Medulla oblongata (tissue), 1 donor: ENCODE measurements around the gene EGFL7.
"Not testable (repeated sequence)": the region's sequence is repeated elsewhere in the genome, so short reads cannot be mapped to it uniquely, and the experiment has no call there.

Source experiments
- DNase-seq: peaks from one replicate; pipeline ENCODE4 v3.0.0-alpha.2; 2015; ENCODE audit errors: extremely low spot score

Gene EGFL7

DNA sequence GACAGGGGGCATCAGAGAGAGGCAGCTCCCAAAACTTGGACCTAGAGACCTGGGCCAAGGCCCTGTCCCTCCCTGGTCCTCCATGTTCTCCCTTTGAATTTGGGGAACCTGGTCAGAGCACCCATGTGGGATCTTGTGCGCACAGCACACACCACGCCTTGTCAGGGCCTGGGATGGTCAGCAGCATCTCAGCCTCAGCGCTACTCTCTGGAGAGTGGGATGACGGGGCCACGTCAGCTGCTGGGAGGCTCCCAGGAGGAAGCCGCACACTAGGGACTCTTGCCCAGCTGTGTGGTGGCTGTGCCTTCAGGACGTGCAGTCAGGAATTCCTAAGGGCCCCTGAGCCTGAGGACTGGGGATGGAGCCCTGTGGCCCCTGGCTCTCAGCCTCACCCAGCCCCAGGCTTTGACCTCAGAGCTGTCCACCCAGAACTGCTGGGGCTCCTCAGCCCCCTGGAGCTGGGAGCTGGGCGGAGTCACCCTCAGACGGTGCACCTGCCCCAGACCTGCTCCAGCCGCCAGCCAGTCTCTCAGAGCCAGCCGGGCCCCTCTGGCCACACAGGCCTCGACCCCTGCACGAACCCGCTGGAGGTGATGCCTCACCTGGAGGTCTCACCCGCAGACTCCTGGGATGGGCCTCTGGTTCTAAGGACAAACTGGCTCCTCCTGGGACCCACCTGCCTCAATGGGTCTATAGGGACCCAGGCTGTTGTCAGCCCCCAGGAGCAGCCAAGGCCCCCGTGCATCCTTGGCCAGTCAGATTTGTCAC lies 38.3 kb upstream of the EGFL7 start:
- no peak for DNase-seq

DNA sequence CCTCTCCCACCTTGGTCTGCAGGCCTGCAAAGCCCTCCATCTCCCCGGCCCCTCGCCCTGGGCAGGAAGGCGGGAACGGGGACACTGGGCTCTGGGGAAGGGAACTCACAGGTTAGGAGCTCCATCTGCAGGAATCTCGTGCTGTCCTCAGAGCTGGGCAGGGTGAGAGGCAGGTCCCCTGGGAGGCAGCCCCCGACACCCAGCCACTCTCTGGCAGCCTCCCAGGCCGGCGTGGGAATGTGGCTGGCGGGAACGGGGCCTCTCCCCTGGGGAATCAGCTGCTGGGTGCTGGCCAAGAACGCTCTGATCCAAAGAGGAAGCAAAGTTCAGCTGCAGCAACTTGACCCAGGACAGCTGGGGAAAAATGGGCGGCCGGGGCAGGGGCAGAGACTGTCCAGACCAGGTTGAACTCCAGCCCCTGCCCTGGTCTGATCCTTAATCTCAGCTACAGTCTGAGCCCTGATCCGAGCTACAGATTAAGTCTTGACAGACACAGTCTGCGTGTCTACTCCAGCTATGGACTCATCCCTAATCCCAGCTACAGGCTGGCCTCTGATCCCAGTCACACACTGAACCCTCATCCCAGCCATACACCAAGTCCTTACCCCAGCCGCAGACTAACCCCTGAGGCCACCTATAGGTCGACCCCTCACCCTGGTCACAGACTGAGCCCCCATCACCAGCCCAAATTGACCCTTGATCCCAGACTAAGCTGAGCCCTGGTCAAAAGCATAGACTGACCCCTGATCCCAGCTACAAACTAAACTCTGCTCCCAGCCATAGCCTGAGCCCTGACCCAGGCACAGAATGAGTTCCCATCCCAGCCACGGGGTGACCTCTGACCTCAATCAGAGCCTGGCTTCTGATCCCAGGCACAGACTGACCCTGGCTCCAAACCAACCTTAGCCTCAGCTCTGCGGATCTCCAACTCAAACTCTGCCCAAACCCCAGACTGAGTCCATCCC lies 37.3 kb upstream of the EGFL7 start:
- DNase-seq: peak; percentile 78

DNA sequence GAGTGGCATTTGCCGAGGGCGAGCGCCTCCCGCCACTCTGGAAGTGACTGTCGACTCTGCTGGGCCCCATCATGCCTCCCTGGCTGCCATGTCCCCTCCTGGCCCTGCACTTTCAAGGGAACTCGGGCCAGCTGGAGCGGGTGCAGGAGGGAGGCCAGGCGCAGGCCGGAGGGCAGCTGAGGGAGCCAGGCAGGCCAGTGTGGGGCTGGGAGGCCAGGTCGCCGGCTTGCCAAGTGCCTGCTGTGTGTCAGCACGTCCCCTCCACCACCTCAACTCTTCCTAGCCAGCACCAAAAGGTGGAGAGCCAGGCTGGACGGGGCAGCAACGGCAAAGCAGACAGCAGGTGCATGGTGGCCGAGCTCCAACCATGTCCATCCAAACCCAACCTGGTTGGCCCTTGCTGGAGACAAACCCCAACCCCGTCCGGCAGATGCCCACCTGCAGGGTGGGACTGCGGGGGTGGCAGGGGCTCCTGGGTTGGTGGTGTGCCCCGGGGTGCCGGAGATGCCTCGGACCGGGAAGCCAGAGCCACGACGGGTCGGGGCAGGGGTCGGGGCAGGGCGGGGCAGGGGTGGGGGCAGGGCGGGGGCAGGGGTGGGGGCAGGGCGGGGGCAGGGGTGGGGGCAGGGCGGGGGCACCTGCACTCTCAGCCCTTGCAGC lies 36.5 kb upstream of the EGFL7 start:
- no peak for DNase-seq

DNA sequence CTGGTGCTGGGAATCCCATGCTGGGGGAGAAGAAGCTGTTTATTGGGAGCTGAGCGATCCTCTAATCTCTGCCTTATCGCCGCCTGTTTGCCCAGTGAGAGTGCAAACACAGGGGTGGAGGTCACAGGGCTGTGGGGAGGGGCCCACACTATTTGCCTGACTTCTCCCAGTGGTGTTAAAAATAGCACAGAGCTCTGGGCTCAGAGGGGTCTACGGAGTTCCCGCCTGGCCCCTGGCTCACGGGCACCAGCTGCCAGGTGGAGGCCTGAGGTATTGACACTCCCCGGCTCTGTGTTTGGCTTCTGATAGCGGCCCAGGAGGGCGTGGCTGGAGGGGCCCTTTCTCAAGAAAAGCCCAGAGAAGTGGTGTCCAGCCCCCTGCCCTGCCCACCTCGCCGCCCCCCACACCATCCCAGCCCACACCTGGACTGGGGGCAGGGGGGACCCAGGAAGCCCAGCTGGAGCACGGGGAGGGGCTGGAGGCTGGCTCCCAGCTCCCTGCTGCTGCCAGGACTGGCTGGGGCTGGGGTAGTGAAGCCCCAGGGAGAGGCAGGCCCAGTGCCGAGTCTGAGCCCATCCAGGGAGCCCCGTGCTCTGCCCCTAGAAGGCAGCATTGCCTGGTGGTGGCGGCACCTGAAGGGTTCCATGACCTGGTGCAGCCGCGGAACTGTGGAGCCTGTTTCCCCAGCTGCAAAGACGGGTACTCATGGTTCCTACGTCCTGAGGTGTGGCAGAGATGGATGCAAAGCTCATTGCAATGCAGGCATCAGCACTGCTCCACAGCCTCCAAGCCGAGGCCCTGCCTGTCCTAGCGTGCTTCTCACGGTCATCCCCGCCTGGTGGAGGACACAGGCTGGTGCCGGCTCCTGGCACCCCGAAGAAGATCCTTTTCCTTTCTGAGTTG lies 35.7 kb upstream of the EGFL7 start:
- DNase-seq: no peak

DNA sequence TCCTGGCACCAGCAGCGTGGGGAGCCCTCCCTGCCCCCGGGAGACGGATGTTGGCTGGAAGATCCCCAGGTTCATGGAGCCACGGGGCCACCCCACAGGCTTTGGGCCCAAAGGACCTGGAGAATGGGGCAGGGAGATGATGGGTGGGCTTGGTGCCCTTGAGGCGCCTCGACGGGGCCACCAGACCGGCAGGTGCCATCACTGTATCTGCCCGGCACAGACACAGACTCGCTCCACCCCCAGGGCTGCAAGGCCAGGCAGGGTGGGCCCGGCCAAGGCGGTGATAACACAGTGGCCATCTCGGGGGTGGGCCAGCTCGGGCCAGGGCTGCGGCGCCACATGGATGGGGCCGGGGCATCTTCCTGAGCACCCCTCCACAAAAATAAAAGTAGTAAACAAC lies 35.0 kb upstream of the EGFL7 start:
- DNase-seq: no peak

DNA sequence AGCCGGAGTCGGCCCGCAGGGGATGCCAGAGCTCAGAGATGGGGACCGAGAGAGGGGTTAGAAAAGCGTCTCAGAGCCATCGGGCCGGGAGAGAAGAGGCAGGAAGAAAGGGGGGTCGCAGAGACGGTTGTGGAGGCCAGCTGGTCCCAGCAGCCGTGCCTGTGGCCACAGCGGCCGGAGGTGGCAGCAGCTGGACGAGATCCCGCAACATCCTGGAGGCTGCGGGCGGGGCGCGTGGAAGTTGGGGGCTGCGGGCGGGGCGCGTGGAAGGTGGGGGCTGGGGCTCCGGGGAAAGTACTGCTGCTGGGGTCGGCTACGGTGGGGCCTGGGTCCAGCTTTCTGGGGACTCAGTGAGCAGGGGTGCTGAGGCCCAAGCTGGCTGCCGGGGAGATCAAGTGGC lies 34.4 kb upstream of the EGFL7 start:
- DNase-seq: no peak

DNA sequence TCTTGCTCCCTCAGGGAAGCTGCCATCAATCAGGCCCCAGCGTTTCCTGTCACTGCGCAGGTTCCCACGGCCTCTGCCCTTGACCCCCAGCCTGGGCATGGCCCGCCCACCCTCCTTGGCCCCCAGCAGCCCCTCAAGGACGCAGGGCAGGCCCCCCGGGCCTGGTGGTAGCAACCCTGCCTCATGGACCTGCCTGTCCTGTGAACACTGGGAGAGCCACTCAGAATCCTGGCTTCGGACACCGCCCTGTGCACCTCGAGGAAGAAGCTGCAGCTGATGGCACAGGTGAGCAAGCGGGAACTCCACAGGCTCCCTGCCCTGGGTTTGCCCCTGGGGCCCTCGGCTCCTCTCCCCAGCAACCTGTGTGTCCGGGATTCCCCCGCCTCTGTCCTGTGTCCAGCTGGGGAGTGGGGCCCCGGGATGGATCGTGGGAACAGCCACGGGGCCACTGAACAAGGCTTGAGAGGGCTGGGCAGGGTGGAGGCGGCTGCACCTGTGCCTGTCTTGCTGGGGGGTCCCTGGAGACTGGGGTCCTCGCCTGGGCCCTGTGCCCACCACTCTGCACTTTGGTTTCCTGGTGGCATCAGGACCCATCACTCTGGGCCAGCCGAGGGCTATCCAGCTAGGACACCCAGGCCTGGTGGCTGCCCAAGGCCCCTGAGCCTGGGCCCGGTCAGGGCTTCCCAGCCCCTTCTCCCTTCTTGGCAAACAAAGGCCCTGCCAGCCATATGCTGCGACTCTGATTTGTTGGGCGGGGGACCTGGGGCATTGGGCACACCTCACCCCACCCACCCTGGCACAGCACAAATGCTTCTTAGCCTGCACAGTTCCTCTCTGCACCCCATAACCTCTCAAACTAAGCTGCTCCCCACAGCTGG lies 33.5 kb upstream of the EGFL7 start:
- DNase-seq: no peak

DNA sequence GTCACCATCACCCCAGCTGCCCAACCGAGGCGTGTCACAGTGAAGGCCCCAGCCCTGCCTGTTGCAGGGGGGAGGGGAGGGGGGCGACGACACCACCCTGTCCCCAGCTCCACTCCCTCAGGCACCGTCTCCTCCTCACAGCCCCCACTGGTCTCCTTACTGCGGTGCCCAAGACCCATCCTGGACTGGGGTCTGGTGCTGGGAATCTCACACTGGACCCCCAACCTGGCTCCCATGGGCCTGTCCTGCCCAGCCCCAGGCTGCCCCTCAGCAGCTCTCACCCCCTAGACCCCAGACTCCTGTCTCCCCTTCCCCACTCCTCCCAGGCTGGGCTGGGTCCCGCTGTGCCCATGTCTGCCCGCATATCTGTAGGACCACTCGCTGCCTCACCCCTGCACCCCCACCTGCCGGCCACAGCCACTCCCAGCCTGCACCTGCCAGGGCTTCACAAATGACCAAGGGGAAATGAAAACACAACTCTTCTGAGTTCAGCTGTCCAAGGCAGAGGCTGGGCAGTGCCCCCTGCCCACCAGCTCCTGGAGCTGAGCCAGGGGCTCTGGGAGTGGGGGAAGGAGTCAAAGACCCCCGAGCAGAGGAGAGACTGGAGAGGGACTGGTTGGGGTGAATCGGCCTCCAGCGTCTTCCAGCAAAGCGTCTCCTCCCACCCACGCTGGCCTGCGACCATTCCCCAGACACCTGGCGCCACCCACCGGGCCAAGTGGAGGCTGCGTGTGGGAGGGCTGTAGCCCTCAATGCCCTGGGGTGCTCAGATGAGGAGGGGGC lies 32.6 kb upstream of the EGFL7 start:
- DNase-seq: peak; percentile 48

DNA sequence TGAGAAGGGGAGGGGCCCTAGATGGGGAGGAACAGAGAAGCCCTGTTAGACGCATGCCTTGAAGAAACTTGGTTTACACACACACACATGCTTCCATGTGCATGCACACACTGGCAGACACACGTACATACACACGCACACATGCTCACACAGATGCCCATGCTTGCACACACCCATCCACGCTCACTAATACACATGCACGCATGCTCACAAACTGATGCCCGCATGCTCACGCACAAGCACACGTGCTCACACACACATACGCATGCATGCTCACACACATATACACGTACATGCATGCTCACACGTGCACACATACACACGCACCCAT lies 32.1 kb upstream of the EGFL7 start:
- DNase-seq: no peak

DNA sequence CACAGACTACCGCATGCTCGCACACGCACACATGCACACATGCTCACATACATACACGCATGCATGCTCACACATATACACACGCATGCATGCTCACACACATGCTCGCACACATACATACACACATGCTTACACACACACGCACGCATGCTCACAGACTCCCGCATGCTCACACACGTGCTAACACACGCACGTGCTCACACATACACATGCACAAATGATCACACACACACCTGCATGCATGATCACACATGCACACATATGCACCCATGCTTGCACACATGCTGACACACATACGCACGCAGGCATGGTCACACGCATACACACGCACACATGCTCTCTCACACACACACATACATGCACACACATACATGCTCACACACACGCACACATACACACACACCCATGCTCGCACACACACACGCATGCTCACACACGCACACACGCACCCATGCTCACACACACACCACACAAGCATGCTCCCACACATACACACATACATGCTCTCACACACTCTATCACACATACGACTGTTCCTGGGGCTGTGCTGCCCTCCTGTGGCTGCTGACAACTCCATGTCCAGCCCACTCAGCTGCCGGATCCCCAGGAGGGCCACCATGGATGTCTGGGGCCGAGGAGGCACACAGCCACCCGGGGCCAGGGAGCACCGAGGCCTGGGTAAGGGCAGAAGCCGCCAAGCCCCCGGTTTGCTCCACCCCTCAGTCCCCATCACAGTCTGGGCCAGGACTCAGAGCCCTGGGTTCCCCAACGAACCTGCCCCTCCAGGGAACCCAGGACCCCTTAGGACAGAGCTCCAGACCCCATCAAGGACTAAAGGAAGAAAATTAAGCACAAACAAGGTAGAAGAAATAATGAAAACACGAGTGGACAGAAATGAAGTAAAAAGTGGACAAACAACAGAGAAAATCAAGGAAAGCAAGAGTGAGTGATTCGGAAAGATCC lies 31.4 kb upstream of the EGFL7 start:
- DNase-seq: peak; percentile 74

DNA sequence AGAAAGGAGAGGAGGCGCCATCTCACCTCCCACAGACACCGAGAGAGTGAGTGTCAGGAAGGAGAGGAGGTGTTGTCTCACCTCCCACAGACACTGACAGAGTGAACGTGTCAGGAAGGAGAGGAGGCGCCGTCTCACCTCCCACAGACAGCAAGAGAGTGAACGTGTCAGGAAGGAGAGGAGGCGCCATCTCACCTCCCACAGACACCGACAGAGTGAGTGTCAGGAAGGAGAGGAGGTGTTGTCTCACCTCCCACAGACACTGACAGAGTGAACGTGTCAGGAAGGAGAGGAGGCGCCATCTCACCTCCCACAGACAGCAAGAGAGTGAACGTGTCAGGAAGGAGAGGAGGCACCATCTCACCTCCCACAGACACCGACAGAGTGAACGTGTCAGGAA lies 30.6 kb upstream of the EGFL7 start:
- DNase-seq: not testable (repeated sequence)

DNA sequence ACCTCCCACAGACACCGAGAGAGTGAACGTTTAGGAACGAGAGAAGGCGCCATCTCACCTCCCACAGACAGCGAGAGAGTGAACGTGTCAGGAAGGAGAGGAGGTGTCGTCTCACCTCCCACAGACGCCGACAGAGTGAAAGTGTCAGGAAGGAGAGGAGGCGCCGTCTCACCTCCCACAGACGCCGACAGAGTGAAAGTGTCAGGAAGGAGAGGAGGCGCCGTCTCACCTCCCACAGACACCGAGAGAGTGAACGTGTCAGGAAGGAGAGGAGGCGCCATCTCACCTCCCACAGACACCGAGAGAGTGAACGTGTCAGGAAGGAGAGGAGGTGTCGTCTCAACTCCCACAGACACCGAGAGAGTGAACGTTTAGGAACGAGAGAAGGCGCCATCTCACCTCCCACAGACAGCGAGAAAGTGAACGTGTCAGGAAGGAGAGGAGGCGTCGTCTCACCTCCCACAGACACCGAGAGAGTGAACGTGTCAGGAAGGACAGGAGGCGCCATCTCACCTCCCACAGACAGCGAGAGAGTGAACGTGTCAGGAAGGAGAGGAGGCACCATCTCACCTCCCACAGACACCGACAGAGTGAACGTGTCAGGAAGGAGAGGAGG lies 30.1 kb upstream of the EGFL7 start:
- not testable (repeated sequence) for DNase-seq

DNA sequence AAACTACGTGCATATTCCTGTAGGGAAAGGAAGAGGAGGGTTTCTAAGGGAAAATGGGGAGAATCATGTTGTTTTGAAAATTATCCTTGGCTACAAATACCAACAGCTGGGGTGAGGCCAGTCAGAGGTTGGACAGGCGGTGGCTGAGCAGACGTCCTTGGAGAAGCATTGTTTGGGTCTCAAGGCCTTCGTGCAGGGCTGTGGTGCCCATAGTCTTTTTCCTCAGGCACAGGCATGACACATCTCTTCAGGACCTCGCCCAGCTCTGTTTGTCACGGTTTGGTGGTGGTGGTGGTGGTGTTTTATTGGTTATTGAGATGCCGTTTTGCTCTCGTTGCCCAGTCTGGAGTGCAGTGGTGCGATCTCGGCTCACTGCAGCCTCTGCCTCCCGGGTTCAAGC lies 27.8 kb upstream of the EGFL7 start:
- DNase-seq: no peak

DNA sequence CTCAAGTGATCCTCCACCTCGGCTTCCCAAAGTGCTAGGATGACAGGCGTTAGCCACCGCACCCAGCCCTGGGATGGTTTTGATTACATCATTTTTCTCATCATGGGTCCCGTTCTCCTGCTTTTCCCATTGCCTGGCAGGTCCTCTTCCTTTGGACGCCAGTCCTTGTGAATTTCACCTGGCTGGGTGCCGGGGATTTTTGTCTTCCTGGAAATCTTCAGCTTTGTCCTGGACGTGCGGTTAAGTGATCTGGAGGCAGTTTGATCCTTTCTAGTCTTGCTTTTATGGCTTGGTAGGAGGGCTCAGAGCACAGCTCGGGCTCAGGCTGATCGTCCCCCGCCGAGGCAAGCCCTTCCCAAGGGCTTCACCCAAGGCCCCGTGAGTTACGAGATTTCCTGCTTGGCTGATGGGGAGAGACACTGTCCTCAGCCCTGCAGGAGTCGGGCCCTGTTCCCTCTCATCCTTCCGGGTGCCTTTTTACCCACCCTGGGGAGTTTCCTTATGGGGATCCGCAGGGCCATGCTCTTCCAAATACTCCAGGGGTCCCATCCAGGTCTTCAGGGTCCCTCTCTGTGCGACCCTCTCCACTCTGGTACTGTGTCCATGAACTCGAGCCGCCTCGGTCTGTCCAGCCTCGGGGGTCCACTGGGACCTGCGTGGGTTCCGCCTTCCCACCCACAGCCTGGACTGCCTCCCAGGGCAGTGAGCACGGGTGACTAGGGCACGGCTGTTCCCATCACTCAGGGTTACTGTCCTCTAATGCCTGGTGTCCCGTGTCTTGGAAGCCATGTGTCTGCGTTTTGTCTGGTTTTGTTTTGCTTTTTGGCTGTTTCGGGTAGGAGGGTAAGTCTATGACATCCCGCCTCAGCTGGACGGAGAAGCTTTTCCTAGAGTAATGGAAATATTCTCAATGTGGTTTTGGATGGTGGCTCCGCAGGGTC lies 22.3 kb upstream of the EGFL7 start:
- DNase-seq: no peak

DNA sequence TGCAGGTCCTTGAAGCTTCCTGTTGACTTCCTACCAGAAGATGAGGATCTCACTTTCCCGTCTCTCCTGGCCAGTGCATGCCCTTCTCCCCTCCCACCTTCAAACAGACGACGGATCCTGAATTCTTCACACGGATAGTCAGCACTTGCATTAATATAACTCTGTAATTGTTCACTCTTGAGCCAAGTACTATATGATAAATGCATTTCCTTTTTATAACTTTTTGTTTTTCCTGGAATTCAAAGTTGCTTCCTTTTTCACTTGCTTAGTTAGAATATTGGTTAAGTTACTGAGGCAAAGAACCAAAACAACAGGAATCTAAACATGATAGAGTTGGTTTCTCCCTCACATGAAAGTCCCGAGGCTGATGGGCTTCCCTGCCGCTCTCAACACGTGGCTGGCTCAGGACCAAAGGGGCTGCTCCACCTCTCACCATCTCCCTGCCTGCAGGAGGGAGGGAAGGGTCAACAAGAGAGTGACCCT lies 20.2 kb upstream of the EGFL7 start:
- no peak for DNase-seq

DNA sequence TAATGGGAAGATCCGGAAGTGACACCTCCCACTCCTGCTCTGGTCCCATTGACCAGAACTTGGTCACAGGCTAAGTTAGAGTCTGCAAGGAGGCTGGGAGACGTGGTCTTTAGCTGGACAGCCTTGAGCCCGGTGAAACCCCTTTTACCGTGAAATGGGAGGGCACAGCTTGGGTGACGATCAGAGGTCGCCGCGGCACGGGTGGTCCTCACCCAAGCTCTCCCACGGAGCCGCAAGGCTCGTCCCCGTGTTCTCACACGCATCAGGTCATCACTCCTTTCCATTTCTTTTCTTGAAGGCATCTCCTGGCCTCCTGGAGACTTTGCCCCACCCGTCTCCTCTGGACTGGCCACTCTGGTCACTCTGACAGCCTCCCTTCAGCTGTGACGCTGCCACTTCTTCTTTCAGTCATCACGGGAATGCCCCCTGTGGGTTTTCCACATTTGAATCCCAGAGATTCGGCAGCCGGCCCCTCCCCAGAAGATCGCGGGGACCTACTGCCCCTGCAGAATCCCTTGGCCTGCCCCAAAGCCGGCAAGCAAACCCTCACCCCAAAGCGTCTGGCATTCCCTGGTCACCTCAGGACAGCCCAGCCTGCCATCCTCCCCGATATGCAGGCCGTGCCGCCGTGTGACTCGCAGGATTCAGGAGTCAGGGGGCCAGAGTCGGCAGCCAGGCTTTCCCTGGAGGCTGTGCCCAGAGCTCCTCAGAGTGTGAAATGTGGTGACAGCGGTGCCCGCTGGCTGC lies 18.9 kb upstream of the EGFL7 start:
- no peak for DNase-seq
